ENCODE results near the gene SH2B3. TPM values are rescaled to one million over a fixed set of nuclear protein-coding genes. Genes with fewer than 3 reads are reported as not detected.

The SH2B3 gene
- total and polyA plus RNA-seq, 9 of the 15 experiments (the other 6 are each of a cell fraction or from before 2014, with no cell fraction given), result 10.8 to 75.3 (median 37.4) TPM

- peak; percentile 6 for FAIRE-seq
- no peaks in the 10 kb centered on the region for H3K4me1 ChIP-seq (replicated peaks in 1 of 2; ENCODE audit: control insufficient read depth in 2 of 2, insufficient read depth in 2 of 2, low read length in 2 of 2)
- peaks cover 71% of the 10 kb centered on the region for H3K36me3 ChIP-seq (ENCODE audit: control insufficient read depth, insufficient read depth, low read length)
These were observed 56.6 kb downstream of the SH2B3 start for GRCh38 chr12:111462210-111462769.

More at GRCh38 chr12:111462210-111462769, 56.6 kb downstream of the SH2B3 start:
- no TSS peak for BruUV-seq (replicated peaks)
- in situ Hi-C loops (cut with MboI), result no loop called here
- DNase-seq (ENCODE audit: extremely low read depth in 1 of 4, low spot score in 3 of 4) (no peak), ATAC-seq (no peak)
- Histone ChIP-seq H3K27ac (ENCODE audit: extremely low read depth, low read depth, low read length) (no peak overlapping the region), H3K9me1 (ENCODE audit: control insufficient read depth, insufficient read depth, low read length) (no peaks in the 10 kb centered on the region), H4K20me1 (replicated peaks; ENCODE audit: control insufficient read depth, insufficient read depth, low read length) (no peaks in the 10 kb centered on the region), H3K9me3 (replicated peaks; ENCODE audit: control insufficient read depth, insufficient read depth, low read depth, low read length) (no peaks in the 10 kb centered on the region), H2AFZ (ENCODE audit: low read depth, low read length) (no peak overlapping the region), H3K4me2 (ENCODE audit: insufficient read depth, low read length) (no peak overlapping the region), H3K4me3 (no peak overlapping the region), H3K9ac (ENCODE audit: insufficient read depth in 1 of 2, low read depth in 2 of 2, low read length in 2 of 2) (no peak overlapping the region), H3K79me2 (ENCODE audit: control insufficient read depth, insufficient read depth, low read length) (no peaks in the 10 kb centered on the region; the same call in 2 of the 3 replicates), H3K27me3 (ENCODE audit: control insufficient read depth in 2 of 2, insufficient read depth in 2 of 2, low read length in 2 of 2) (no peaks in the 10 kb centered on the region)
- ChIA-PET CTCF (ENCODE audit: low intra/inter-chr PET ratio) (no interaction called here), POLR2A (interaction anchor here (0.7 kb wide), 3 partner anchors 10 to 220 kb away, joined by 3 read pairs; no protein-coding TSS in a partner anchor)
- intact Hi-C loops (cut with micrococcal nuclease), result no loop called here
- TF ChIP-seq CBFA2T3 (IDR thresholded peaks at IDR 0.05) (no peak), ZNF174 (CRISPR knock-in tag; IDR thresholded peaks at IDR 0.05) (no peak), PHTF2 (CRISPR knock-in tag; IDR thresholded peaks at IDR 0.05) (no peak), SPI1 (IDR thresholded peaks at IDR 0.05; ENCODE audit: borderline replicate concordance, low read depth, low read length) (peak; percentile 44; the same call in 1 of the 2 replicates), CEBPZ (IDR thresholded peaks at IDR 0.05; ENCODE audit: borderline replicate concordance, low read depth, low read length) (no peak), SMARCA5 (IDR thresholded peaks at IDR 0.05) (no peak), TSHZ1 (CRISPR knock-in tag; IDR thresholded peaks at IDR 0.05) (no peak), HMG20A (CRISPR knock-in tag; conservative IDR thresholded peaks at IDR 0.05) (no peak)
